OCI-LY7 (cell line): ENCODE measurements around the gene MAP3K19.

Experiments
- EZH2phosphoT487 ChIP-seq: fragments of 200-600 bp; sonication (generic); IDR thresholded peaks from 2 replicates; pipeline ENCODE4 v1.6.1; 2018; ENCODE audit warnings: low read depth, borderline replicate concordance, mild to moderate bottlenecking, mixed run types, antibody characterized with exemption, low read length, moderate library complexity, mixed read lengths
- TF ChIP-seq, protein P1 (sequence below): fragments of 200-600 bp; sonication (generic); conservative IDR thresholded peaks from 2 replicates; pipeline ENCODE4 v1.5.1; 2014; ENCODE audit warnings: mild to moderate bottlenecking, antibody characterized with exemption, low read length, moderate library complexity, mixed read lengths

DNA sequence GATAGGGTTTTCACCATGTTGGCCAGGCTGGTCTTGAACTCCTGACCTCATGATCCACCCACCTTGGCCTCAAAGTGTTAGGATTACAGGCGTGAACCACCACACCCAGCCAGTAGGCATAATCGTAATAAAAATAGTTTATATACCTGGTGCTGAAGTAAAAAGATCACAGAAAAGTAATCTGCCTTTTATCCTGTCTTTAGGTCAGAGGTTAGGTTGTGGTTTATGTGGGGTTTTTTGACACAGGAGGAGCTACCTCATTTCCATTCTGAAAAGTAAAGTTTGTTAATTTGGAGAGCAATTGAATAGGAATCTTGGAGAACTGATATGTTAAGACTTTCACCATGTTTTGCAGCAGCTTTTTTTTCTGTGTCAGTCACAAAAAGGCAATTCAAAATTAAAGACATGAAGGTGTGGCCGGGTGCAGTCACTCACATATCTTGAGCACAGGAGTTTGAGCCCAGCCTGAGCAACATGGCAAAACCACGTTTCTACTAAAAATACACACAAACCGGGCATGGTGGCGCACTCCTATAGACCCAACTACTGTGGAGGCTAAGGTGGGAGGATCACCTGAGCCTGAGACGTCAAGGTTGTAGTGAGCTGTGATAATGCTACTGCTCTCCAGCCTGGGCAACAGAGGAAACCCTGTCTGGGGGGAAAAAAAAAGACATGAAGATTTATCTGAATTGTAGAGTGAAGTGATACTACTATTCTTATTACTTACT is 97.1 kb downstream of the MAP3K19 start:
- TF ChIP-seq, protein P1, sequence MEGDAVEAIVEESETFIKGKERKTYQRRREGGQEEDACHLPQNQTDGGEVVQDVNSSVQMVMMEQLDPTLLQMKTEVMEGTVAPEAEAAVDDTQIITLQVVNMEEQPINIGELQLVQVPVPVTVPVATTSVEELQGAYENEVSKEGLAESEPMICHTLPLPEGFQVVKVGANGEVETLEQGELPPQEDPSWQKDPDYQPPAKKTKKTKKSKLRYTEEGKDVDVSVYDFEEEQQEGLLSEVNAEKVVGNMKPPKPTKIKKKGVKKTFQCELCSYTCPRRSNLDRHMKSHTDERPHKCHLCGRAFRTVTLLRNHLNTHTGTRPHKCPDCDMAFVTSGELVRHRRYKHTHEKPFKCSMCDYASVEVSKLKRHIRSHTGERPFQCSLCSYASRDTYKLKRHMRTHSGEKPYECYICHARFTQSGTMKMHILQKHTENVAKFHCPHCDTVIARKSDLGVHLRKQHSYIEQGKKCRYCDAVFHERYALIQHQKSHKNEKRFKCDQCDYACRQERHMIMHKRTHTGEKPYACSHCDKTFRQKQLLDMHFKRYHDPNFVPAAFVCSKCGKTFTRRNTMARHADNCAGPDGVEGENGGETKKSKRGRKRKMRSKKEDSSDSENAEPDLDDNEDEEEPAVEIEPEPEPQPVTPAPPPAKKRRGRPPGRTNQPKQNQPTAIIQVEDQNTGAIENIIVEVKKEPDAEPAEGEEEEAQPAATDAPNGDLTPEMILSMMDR = no peak
- no peak for TF ChIP-seq EZH2phosphoT487
